Mammary epithelial cell (primary cell): Measurements from ENCODE around the gene MDFIC.

Experiments
- CTCF ChIP-seq, 2 donors: IDR thresholded peaks in 1 of 2; conservative IDR thresholded peaks in 1 of 2; 2 replicates each; pipeline ENCODE4 v1.5.1; 2011 to 2012; ENCODE audit warnings: inconsistent platforms in 2 of 2, low read length in 2 of 2, mild to moderate bottlenecking in 2 of 2, control low read depth in 1 of 2, low read depth in 1 of 2; ENCODE audit not compliant: insufficient read depth in 1 of 2; ENCODE audit errors: extremely low read depth in 1 of 2
- EZH2 ChIP-seq: IDR thresholded peaks from 2 replicates; pipeline ENCODE4 v1.6.1; 2012; ENCODE audit warnings: low read length, inconsistent platforms, borderline replicate concordance

DNA sequence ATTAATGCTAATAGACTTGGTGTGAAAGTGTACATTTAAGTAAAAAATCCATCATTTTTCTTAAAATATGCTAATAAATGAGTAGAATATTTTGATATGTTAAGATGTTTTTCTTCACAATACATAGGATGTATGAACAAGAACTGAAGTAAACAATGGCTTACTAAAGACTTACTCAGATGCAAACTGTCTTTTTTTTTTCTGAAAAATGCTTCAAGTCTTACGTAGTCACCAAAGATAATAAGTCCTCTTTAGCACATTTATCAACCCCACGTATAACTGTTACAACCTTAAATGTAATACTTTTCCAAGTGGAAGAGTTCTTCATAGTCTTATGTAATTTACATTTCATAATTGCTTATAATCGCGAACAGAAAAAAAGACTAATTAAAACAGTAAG lies 54.8 kb downstream of the MDFIC start:
- TF ChIP-seq CTCF (conservative IDR thresholded peaks at IDR 0.05 in 1 of 2, IDR thresholded peaks at IDR 0.05 in 1 of 2; ENCODE audit: extremely low read depth in 1 of 2, insufficient read depth in 1 of 2, low read depth in 1 of 2, low read length in 2 of 2) (no peak), EZH2 (no peak)
